ENCODE results near the gene UGCG. TPM values are rescaled to one million over a fixed set of nuclear protein-coding genes. Genes with fewer than 3 reads are reported as not detected.

Gene UGCG
- total and polyA plus RNA-seq, 10 of the 15 experiments (the other 5 are each of a cell fraction or from before 2014, with no cell fraction given), result 21.7 to 96.6 (median 48.9) TPM

- FAIRE-seq, result no peak
- H3K9me3 ChIP-seq (replicated peaks; ENCODE audit: control insufficient read depth, insufficient read depth, low read length), result no peaks in the 10 kb centered on the region; the same call in 1 of the 3 replicates
- no peaks in the 10 kb centered on the region for H3K27me3 ChIP-seq (replicated peaks in 1 of 2; ENCODE audit: control insufficient read depth in 2 of 2, insufficient read depth in 2 of 2, low read length in 1 of 2)
- ChIA-PET SMC1A (ENCODE audit: uncharacterized antibody, unreplicated experiment) (interaction anchor here (0.6 to 14.9 kb wide), 19 partner anchors 9 to 235 kb away, joined by 3 to 313 read pairs (median 9); no protein-coding TSS in a partner anchor), CTCF (interaction anchor here (0.6 to 4.2 kb wide), 14 partner anchors 10 to 94 kb away, joined by 3 to 25 read pairs (median 5); no protein-coding TSS in a partner anchor), RAD21 (ENCODE audit: unreplicated experiment) (interaction anchor here (0.5 to 9.8 kb wide), 23 partner anchors 9 to 649 kb away, joined by 3 to 174 read pairs (median 6); no protein-coding TSS in a partner anchor), POLR2A (interaction anchor here (0.5 to 13.2 kb wide), 24 partner anchors 8 to 343 kb away, joined by 3 to 158 read pairs (median 6); no protein-coding TSS in a partner anchor)
- intact Hi-C loops (cut with micrococcal nuclease; ENCODE audit: unreplicated experiment), result loop anchor here (2.0 to 10.0 kb wide), 4 partner anchors 87 to 219 kb away; partner anchors contain the start of gene UGCG
- BruUV-seq (replicated peaks), result no TSS peak
- WGBS (ENCODE audit: insufficient coverage, insufficient replicate concordance, low lambda C conversion rate, missing lambda C conversion rate), result 48% methylated on average over 5 of the region's 5 CpGs
- H3K36me3 ChIP-seq (ENCODE audit: control insufficient read depth in 2 of 2, insufficient read depth in 2 of 2, low read length in 1 of 2), result no peaks in the 10 kb centered on the region
- peaks cover 62% of the 10 kb centered on the region for H3K4me1 ChIP-seq (ENCODE audit: control insufficient read depth, insufficient read depth, low read length)
- H2AFZ ChIP-seq (ENCODE audit: control insufficient read depth, low read depth, low read length), result peak overlapping the region; percentile 74
- H4K20me1 ChIP-seq (ENCODE audit: control insufficient read depth, insufficient read depth), result no peaks in the 10 kb centered on the region
- peak overlapping the region; percentile 80 for H3K9ac ChIP-seq (ENCODE audit: control insufficient read depth, insufficient read depth, low read length)
- in situ Hi-C loops (cut with MboI), result no loop called here
- H3K4me3 ChIP-seq, result peak overlapping the region; percentile 7; the same call in 1 of the 2 replicates
- DNase-seq (ENCODE audit: low read depth, low spot score), result no peak
- peak overlapping the region; percentile 64 for H3K4me2 ChIP-seq (ENCODE audit: control insufficient read depth, insufficient read depth)
- peak; percentile 45 for ATAC-seq
- H3K79me2 ChIP-seq (ENCODE audit: control insufficient read depth, insufficient read depth, low read length), result no peaks in the 10 kb centered on the region
- peak overlapping the region; percentile 99 for H3K27ac ChIP-seq (ENCODE audit: control insufficient read depth, insufficient read depth)
- TF ChIP-seq ATF7 (IDR thresholded peaks at IDR 0.05; ENCODE audit: low read depth), result peak; percentile 88
- peak; percentile 85 for TF ChIP-seq ZNF384 (IDR thresholded peaks at IDR 0.05; ENCODE audit: borderline replicate concordance, low read depth, low read length)
- 0 out of 2 replicates have a peak, but pooled peaks have one; percentile 52 for TF ChIP-seq PRDM15 (CRISPR knock-in tag; IDR thresholded peaks at IDR 0.05)
- no peak for TF ChIP-seq BMI1 (IDR thresholded peaks at IDR 0.05; ENCODE audit: borderline replicate concordance)
- peak; percentile 65 for TF ChIP-seq ATF2 (IDR thresholded peaks at IDR 0.05; ENCODE audit: low read length)
- 0 out of 3 replicates have a peak, but pooled peaks of 1 of the 2 experiments have one; percentile 19 for TF ChIP-seq EGR1 (IDR thresholded peaks at IDR 0.05; ENCODE audit: borderline replicate concordance in 1 of 2, low read depth in 2 of 2, low read length in 2 of 2)
- TF ChIP-seq SIX5 (IDR thresholded peaks at IDR 0.05; ENCODE audit: low read depth, low read length, severe bottlenecking), result no peak
- TF ChIP-seq SREBF1 (IDR thresholded peaks at IDR 0.05; ENCODE audit: low read length), result no peak
- TF ChIP-seq SKIL (IDR thresholded peaks at IDR 0.05; ENCODE audit: low read depth, poor library complexity, severe bottlenecking), result peak; percentile 23
- TF ChIP-seq EP300 (IDR thresholded peaks at IDR 0.05; ENCODE audit: borderline replicate concordance in 1 of 2, control insufficient read depth in 1 of 2, low read depth in 2 of 2, low read length in 2 of 2), result peak in 1 of 2 experiments; percentile 32; a peak in 1 of 4 replicates
Measured at GRCh38 chr9:111984086-111984802, 87.6 kb downstream of the UGCG start.

Data from GM12878 (cell line).